Upper lobe of left lung (tissue), 6 donors: ENCODE measurements around the gene CALN1. TPM values are rescaled to one million over a fixed set of nuclear protein-coding genes. Genes with fewer than 3 reads are reported as not detected.

Experiments used
- ATAC-seq, 2 donors: fragments of 200-7000 bp; cut with Tn5 transposase; one replicate each; pipeline ENCODE4 v1.9.1; 2022; ENCODE audit warnings: mild to moderate bottlenecking in 2 of 2, moderate library complexity in 2 of 2; ENCODE audit not compliant: low FRiP score in 2 of 2
- DNase-seq, 2 donors: peaks; one replicate each; pipeline ENCODE4 v3.0.0-alpha.2; 2019 to 2020
- H3K27ac ChIP-seq, 4 donors: fragments of 200-600 bp; sonication (generic); one replicate each; pipeline ENCODE4 v1.5.1; 2016 to 2019
- H3K27me3 ChIP-seq, 4 donors: fragments of 200-600 bp; sonication (generic); one replicate each; pipeline ENCODE4 v1.5.1; 2017 to 2019
- H3K36me3 ChIP-seq, 4 donors: fragments of 200-600 bp; sonication (generic); one replicate each; pipeline ENCODE4 v1.5.1; 2016 to 2019
- H3K4me1 ChIP-seq, 4 donors: fragments of 200-600 bp; sonication (generic); one replicate each; pipeline ENCODE4 v1.5.1; 2018 to 2019
- H3K4me3 ChIP-seq, 4 donors: fragments of 200-600 bp; sonication (generic); one replicate each; pipeline ENCODE4 v1.5.1; 2017 to 2019; ENCODE audit warnings: mild to moderate bottlenecking in 2 of 4, moderate library complexity in 1 of 4
- H3K9me3 ChIP-seq, 4 donors: fragments of 200-600 bp; sonication (generic); one replicate each; pipeline ENCODE4 v1.5.1; 2018 to 2019
- CTCF ChIP-seq, 6 experiments: fragments of 450-650 bp in 4 of 6; fragments of 200-600 bp in 2 of 6; sonication (generic) in 2 of 6; IDR thresholded peaks; one replicate each; pipeline ENCODE4 v1.5.1; 2016 to 2019; ENCODE audit warnings: antibody characterized with exemption in 6 of 6
- EP300 ChIP-seq, 4 donors: sonication (generic); formaldehyde crosslinking; IDR thresholded peaks; one replicate each; pipeline ENCODE4 v1.5.1; 2017; ENCODE audit warnings: antibody characterized with exemption in 4 of 4, control low read depth in 2 of 4
- POLR2A ChIP-seq, 4 donors: fragments of 450-650 bp; IDR thresholded peaks; one replicate each; pipeline ENCODE4 v1.5.1; 2016 to 2017; ENCODE audit warnings: antibody characterized with exemption in 4 of 4, mild to moderate bottlenecking in 2 of 4
- POLR2AphosphoS5 ChIP-seq, 2 donors: sonication (generic); formaldehyde crosslinking; IDR thresholded peaks; one replicate each; pipeline ENCODE4 v1.5.1; 2017; ENCODE audit warnings: antibody characterized with exemption in 2 of 2
- WGBS, 2 donors: methylation state at CpG; one replicate each; pipeline ENCODE4 v1.1.5; 2017 to 2018; 5-methylcytosine and 5-hydroxymethylcytosine counted together
- total RNA-seq, 6 donors: library from RNA; depleted of rRNA in 4 of 6; stranded (reverse); fragments of >200 nt in 4 of 6; gene quantifications; one replicate each; pipeline versions ENCODE4 v1.1.0 to v1.2.1, GENCODE V29; 2016 to 2021
- donor health status: DM: no; HTN: no; CAD: no; lungs with moderate emphysema.
- donor health status: DM: no; HTN: yes; CAD: no; lungs with severe emphysema.

The CALN1 gene
- total RNA-seq, 6 donors from 2014 or later, result 0.24 to 0.46 TPM; not detected in 4

DNA sequence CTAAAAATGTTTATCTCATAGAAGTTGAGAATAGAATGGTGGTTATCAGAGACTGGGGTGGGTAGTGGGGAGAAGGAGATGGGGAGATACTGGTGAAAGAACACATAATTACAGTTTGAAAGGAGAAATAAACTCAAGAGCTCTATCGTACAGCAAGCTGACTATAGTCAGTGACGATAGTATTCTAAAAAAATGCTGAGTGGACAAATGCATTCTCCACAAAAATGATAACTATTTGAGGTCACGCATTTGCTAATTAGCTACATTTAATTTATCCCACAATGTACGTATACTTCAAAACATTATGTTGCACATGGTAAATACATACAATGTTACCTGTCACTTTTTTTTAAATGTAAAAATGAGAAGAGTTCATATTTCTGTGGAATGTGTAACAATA is 507.7 kb downstream of the CALN1 start:
- no peak overlapping the region for H3K4me3 ChIP-seq
- ATAC-seq, result no peak
- no peak for DNase-seq
- H3K36me3 ChIP-seq, result no peaks in the 10 kb centered on the region
- 82 to 94% methylated on average over 4 of the region's 4 CpGs for WGBS, 2 donors
- H3K9me3 ChIP-seq, result no peaks in the 10 kb centered on the region
- H3K27ac ChIP-seq, result no peak overlapping the region
- H3K4me1 ChIP-seq, result no peaks in the 10 kb centered on the region
- TF ChIP-seq POLR2AphosphoS5 (IDR thresholded peaks at IDR 0.05), result no peak
- no peak for TF ChIP-seq EP300 (IDR thresholded peaks at IDR 0.05)
- TF ChIP-seq CTCF (IDR thresholded peaks at IDR 0.05), result no peak
- TF ChIP-seq POLR2A (IDR thresholded peaks at IDR 0.05), result no peak
- H3K27me3 ChIP-seq, result no peaks in the 10 kb centered on the region

- Histone ChIP-seq H3K4me1 (no peaks in the 10 kb centered on the region), H3K4me3 (no peak overlapping the region), H3K27me3 (no peaks in the 10 kb centered on the region), H3K27ac (no peak overlapping the region), H3K36me3 (no peaks in the 10 kb centered on the region), H3K9me3 (no peaks in the 10 kb centered on the region)
- 52 to 54% methylated on average over 3 of the region's 3 CpGs for WGBS, 2 donors
- TF ChIP-seq POLR2A (IDR thresholded peaks at IDR 0.05), result no peak
- TF ChIP-seq POLR2AphosphoS5 (IDR thresholded peaks at IDR 0.05), result no peak
- no peak for TF ChIP-seq EP300 (IDR thresholded peaks at IDR 0.05)
- ATAC-seq (no peak), DNase-seq (no peak)
Observed at GRCh38 chr7:71900556-71900955, 511.6 kb downstream of the CALN1 start.

DNA sequence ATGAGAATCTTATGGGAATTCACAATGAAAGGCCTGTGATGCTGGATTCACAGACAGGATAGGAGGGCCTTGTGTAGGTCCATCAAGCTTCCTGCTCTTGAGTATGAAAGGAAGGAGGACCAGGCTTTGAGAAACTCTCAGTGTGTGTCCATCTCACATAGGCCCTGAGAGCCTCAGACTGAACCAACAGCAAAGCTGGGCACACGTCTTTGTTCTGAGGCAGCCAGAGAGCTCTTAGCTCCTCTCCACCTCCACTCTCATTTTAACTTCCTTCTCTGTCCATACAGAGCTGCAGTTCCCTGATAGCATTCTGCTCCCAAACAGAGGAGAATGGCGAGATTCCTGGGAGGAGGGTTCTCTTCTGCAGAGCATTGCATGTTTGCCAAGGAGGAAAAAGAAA is 515.6 kb downstream of the CALN1 start:
- no peaks in the 10 kb centered on the region for H3K4me1 ChIP-seq
- H3K4me3 ChIP-seq, result no peak overlapping the region
- WGBS, 2 donors, result 54 to 59% methylated on average over 2 of the region's 2 CpGs
- DNase-seq (no peak), ATAC-seq (no peak)
- no peaks in the 10 kb centered on the region for H3K9me3 ChIP-seq
- no peaks in the 10 kb centered on the region for H3K27me3 ChIP-seq
- no peaks in the 10 kb centered on the region for H3K36me3 ChIP-seq
- TF ChIP-seq EP300 (IDR thresholded peaks at IDR 0.05), result no peak
- no peak for TF ChIP-seq POLR2A (IDR thresholded peaks at IDR 0.05)
- no peak for TF ChIP-seq POLR2AphosphoS5 (IDR thresholded peaks at IDR 0.05)
- no peak for TF ChIP-seq CTCF (IDR thresholded peaks at IDR 0.05)
- no peak overlapping the region for H3K27ac ChIP-seq

DNA sequence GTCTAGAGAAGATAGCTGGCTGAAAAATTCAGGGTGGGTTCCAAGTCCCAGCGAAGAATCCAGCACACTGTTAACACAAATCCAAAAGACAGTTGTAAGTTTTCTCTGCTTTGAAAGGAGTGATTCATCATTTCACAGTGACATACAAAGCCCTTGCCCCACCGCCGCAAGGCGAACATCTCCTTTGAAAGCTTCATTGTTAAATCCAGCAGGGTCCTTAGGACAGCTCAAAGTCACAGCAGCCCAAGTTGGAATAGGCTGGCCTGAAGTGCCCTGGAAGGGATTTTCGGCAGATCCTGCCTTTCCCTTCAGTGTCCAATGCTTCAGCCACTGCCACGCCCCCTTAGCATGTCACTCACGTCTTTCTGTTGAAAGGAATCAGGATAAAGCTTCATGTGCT is 526.1 kb downstream of the CALN1 start:
- TF ChIP-seq POLR2AphosphoS5 (IDR thresholded peaks at IDR 0.05), result no peak
- no peak for TF ChIP-seq CTCF (IDR thresholded peaks at IDR 0.05)
- no peak for TF ChIP-seq POLR2A (IDR thresholded peaks at IDR 0.05)
- TF ChIP-seq EP300 (IDR thresholded peaks at IDR 0.05), result no peak
- ATAC-seq, result no peak
- Histone ChIP-seq H3K27ac (no peak overlapping the region), H3K9me3 (peaks cover 0 to 13% (median 3%) of the 10 kb centered on the region in 4 donors), H3K27me3 (no peaks in the 10 kb centered on the region), H3K36me3 (no peaks in the 10 kb centered on the region), H3K4me3 (no peak overlapping the region), H3K4me1 (no peaks in the 10 kb centered on the region)
- WGBS, 2 donors, result 40% methylated on average over 7 of the region's 7 CpGs
- no peak for DNase-seq

GRCh38 chr7:71885487-71885886 is 526.7 kb downstream of the CALN1 start:
- H3K27ac ChIP-seq, result no peak overlapping the region
- ATAC-seq, result no peak
- 44 to 51% methylated on average over 5 of the region's 5 CpGs for WGBS, 2 donors
- no peaks in the 10 kb centered on the region for H3K4me1 ChIP-seq
- H3K36me3 ChIP-seq, result no peaks in the 10 kb centered on the region
- H3K27me3 ChIP-seq, result no peaks in the 10 kb centered on the region
- peaks cover 0 to 13% (median 3%) of the 10 kb centered on the region in 4 donors for H3K9me3 ChIP-seq
- no peak overlapping the region for H3K4me3 ChIP-seq
- no peak for DNase-seq
- TF ChIP-seq EP300 (IDR thresholded peaks at IDR 0.05) (no peak), POLR2A (IDR thresholded peaks at IDR 0.05) (no peak), CTCF (IDR thresholded peaks at IDR 0.05) (no peak), POLR2AphosphoS5 (IDR thresholded peaks at IDR 0.05) (no peak)
